ENCODE data around the gene EFCAB6. TPM values are rescaled to one million over a fixed set of nuclear protein-coding genes. Genes with fewer than 3 reads are reported as not detected.

The EFCAB6 gene
- total RNA-seq, 4 donors from 2014 or later: 1.1 to 3.8 (median 2.7) TPM

DNA sequence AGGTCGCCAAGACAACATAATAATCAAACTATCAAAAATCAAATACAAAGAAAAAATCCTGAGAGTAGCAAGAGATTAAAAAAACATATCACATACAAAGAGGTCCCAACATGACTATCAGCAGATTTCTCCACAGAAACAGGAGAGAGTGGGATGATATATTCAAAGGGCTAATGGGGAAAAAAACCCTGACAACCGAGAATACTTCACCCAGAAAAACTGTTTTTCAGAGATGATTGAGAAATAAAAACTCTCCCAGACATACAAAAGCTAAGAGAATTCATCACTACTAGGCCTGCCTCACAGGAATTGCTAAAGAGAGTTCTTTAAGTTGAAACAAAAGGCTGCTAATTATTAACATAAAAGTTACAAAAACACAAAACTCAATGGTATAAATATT lies 108.1 kb downstream of the EFCAB6 start:
- no peak overlapping the region for H3K4me3 ChIP-seq
- 84 to 95% methylated on average over 2 of the region's 2 CpGs for WGBS, 2 donors (ENCODE audit: low coverage in 1 of 2)
- ATAC-seq: no peak
- no peak overlapping the region for H3K27ac ChIP-seq
- H3K36me3 ChIP-seq: no peaks in the 10 kb centered on the region
- H3K4me1 ChIP-seq: no peaks in the 10 kb centered on the region
- TF ChIP-seq, protein P1, sequence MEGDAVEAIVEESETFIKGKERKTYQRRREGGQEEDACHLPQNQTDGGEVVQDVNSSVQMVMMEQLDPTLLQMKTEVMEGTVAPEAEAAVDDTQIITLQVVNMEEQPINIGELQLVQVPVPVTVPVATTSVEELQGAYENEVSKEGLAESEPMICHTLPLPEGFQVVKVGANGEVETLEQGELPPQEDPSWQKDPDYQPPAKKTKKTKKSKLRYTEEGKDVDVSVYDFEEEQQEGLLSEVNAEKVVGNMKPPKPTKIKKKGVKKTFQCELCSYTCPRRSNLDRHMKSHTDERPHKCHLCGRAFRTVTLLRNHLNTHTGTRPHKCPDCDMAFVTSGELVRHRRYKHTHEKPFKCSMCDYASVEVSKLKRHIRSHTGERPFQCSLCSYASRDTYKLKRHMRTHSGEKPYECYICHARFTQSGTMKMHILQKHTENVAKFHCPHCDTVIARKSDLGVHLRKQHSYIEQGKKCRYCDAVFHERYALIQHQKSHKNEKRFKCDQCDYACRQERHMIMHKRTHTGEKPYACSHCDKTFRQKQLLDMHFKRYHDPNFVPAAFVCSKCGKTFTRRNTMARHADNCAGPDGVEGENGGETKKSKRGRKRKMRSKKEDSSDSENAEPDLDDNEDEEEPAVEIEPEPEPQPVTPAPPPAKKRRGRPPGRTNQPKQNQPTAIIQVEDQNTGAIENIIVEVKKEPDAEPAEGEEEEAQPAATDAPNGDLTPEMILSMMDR (IDR thresholded peaks at IDR 0.05): no peak
- TF ChIP-seq EP300 (IDR thresholded peaks at IDR 0.05) (no peak), POLR2A (IDR thresholded peaks at IDR 0.05) (no peak), POLR2AphosphoS5 (IDR thresholded peaks at IDR 0.05) (no peak)
- peaks cover 0 to 27% (median 0%) of the 10 kb centered on the region in 3 donors for H3K9me3 ChIP-seq
- no peaks in the 10 kb centered on the region for H3K27me3 ChIP-seq

DNA sequence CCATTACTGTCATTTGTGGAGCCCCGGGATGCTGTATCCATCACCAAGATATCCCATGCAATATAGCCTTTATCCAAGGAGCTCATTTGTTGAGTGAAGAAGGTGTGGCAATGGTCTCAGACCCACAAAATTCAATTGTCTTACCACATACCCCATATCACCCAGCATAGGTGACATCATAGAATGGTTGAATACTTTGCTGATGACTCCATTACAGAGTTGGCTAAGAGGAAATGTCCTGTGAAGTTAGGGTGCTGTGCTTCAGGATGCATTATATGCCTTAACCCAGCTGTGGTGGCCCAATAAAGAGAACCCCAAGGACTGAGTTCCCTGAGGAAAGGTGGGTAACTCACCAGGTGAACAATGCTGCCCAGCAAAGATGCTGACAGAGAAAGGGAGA lies 113.7 kb downstream of the EFCAB6 start:
- ATAC-seq: no peak
- TF ChIP-seq POLR2AphosphoS5 (IDR thresholded peaks at IDR 0.05) (no peak), POLR2A (IDR thresholded peaks at IDR 0.05) (no peak)
- TF ChIP-seq, protein P1 (IDR thresholded peaks at IDR 0.05): no peak
- WGBS, 2 donors (ENCODE audit: low coverage in 1 of 2): 100% methylated on average over 1 of the region's 1 CpG
- H3K36me3 ChIP-seq: no peaks in the 10 kb centered on the region
- H3K4me3 ChIP-seq: no peak overlapping the region
- peaks cover 0 to 12% (median 0%) of the 10 kb centered on the region in 3 donors for H3K9me3 ChIP-seq
- no peaks in the 10 kb centered on the region for H3K4me1 ChIP-seq
- H3K27ac ChIP-seq: no peak overlapping the region
- H3K27me3 ChIP-seq: no peaks in the 10 kb centered on the region

DNA sequence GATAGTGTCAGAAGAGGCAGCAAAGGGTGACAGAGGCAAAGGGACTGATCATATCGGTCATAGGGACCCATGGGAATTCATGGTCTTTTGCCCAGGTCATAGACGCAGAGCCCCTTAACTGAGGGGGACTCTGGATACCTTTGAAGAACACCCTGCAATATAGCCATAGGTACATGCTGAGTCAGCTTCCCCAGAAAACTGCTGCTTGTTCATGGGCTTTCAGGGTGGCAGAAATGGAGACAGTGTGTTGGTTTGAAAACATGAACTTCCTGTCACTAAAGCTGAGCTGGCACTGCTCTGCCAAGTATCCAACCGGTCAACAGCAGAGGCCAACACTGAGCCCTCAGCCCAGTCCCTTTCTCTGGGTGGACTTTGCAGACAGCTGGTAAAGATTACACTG lies 114.2 kb downstream of the EFCAB6 start:
- TF ChIP-seq POLR2AphosphoS5 (IDR thresholded peaks at IDR 0.05) (no peak), POLR2A (IDR thresholded peaks at IDR 0.05) (no peak)
- H3K4me3 ChIP-seq: no peak overlapping the region
- WGBS, 2 donors (ENCODE audit: low coverage in 1 of 2): 83 to 94% methylated on average over 1 to 2 of the region's 3 CpGs
- no peaks in the 10 kb centered on the region for H3K36me3 ChIP-seq
- H3K9me3 ChIP-seq: peaks cover 0 to 6% (median 0%) of the 10 kb centered on the region in 3 donors
- no peaks in the 10 kb centered on the region for H3K27me3 ChIP-seq
- H3K4me1 ChIP-seq: no peaks in the 10 kb centered on the region
- no peak overlapping the region for H3K27ac ChIP-seq
- no peak for ATAC-seq

- Histone ChIP-seq H3K36me3 (no peaks in the 10 kb centered on the region), H3K27ac (no peak overlapping the region), H3K4me3 (no peak overlapping the region), H3K4me1 (no peaks in the 10 kb centered on the region), H3K9me3 (no peaks in the 10 kb centered on the region), H3K27me3 (no peaks in the 10 kb centered on the region)
- WGBS, 2 donors (ENCODE audit: low coverage in 1 of 2): 81 to 88% methylated on average over 2 of the region's 2 CpGs
- TF ChIP-seq POLR2AphosphoS5 (IDR thresholded peaks at IDR 0.05): no peak
- ATAC-seq: no peak
These were observed 118.9 kb downstream of the EFCAB6 start for GRCh38 chr22:43693249-43693648.

DNA sequence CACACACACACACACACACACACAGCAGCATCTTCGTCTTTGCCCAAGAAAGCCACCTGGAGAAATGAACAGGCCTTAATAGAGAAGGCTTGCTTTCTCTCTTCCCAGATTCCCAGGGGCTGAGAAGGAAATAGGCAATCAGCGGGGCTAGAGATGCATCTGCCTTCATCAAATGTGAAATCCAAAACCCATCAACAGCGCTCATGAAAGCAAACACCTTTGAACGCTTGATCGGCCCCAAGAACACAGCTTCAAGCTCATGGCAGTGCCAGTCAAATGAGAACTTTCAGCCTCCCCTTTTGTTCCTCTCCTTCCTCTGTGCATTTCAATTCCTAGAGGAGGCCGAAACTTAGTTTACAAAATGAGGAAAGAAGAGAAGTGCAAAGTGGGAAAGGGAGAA lies 122.7 kb downstream of the EFCAB6 start:
- 83 to 90% methylated on average over 3 to 6 of the region's 6 CpGs for WGBS, 2 donors (ENCODE audit: low coverage in 1 of 2)
- no peak overlapping the region for H3K27ac ChIP-seq
- H3K9me3 ChIP-seq: no peaks in the 10 kb centered on the region
- no peak for TF ChIP-seq EP300 (IDR thresholded peaks at IDR 0.05)
- TF ChIP-seq, protein P1 (IDR thresholded peaks at IDR 0.05): no peak
- no peak for TF ChIP-seq POLR2A (IDR thresholded peaks at IDR 0.05)
- no peak for ATAC-seq
- H3K27me3 ChIP-seq: no peaks in the 10 kb centered on the region
- H3K36me3 ChIP-seq: no peaks in the 10 kb centered on the region
- no peaks in the 10 kb centered on the region for H3K4me1 ChIP-seq
- H3K4me3 ChIP-seq: no peak overlapping the region

DNA sequence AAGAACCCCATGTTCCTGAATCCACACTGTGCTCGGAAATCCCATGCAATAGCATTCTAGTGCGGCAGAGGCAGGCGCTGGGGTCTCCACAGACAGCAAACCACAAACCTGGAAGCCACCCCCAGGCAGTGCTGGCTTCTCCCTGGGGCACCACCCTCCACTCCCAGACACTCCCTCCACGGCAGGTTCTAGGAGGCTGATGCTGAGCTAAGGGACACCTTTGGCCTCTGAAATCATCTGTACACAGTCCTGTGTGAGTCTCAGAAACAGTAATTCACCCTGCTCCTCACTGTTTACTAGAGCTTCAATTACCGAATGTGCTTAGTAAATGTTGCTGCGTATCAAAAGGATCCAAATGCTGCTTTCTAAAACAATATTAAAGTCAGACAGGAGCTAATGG lies 129.3 kb downstream of the EFCAB6 start:
- peaks cover 0 to 5% (median 0%) of the 10 kb centered on the region in 3 donors for H3K9me3 ChIP-seq
- H3K27me3 ChIP-seq: no peaks in the 10 kb centered on the region
- no peaks in the 10 kb centered on the region for H3K36me3 ChIP-seq
- no peaks in the 10 kb centered on the region for H3K4me1 ChIP-seq
- 75 to 76% methylated on average over 4 to 5 of the region's 6 CpGs for WGBS, 2 donors (ENCODE audit: low coverage in 1 of 2)
- TF ChIP-seq EP300 (IDR thresholded peaks at IDR 0.05) (no peak), POLR2A (IDR thresholded peaks at IDR 0.05) (no peak), POLR2AphosphoS5 (IDR thresholded peaks at IDR 0.05) (no peak)
- TF ChIP-seq, protein P1 (IDR thresholded peaks at IDR 0.05): no peak
- no peak for ATAC-seq
- H3K27ac ChIP-seq: no peak overlapping the region
- no peak overlapping the region for H3K4me3 ChIP-seq

Data from gastroesophageal sphincter (tissue), 4 donors.